Forelimb muscle (tissue), 1 donor: ENCODE measurements around the gene TOB1. TPM values are rescaled to one million over a fixed set of nuclear protein-coding genes. Genes with fewer than 3 reads are reported as not detected.

Experiments
- polyA plus RNA-seq: library from polyadenylated mRNA; unstranded; fragments of 120-200 nt; gene quantifications from one replicate; pipeline ENCODE4 v1.2.1, GENCODE V29; 2013; ENCODE audit not compliant: insufficient read length

Gene TOB1
- polyA plus RNA-seq, 1 donor: 64.6 TPM

Other genes with a start within 250 kb of the TOB1 start
- 0.39 TPM for gene ABCC3, start 231.5 kb downstream of the TOB1 start, polyA plus RNA-seq
- 44.4 TPM for gene ANKRD40, start 158.4 kb downstream of the TOB1 start, polyA plus RNA-seq
- 299 TPM for gene LUC7L3, start 146.8 kb downstream of the TOB1 start, polyA plus RNA-seq
- 0.30 TPM for gene ANKRD40CL, start 98.8 kb downstream of the TOB1 start, polyA plus RNA-seq
- 1.2 TPM for gene WFIKKN2, start 30.8 kb downstream of the TOB1 start, polyA plus RNA-seq